GM18870 (cell line): ENCODE measurements around the gene QRFP.

Experiments
- ATAC-seq: cut with Tn5 transposase; IDR thresholded peaks from one replicate; pipeline ENCODE4 v1.9.1; 2021; ENCODE audit warnings: moderate library complexity; ENCODE audit not compliant: unreplicated experiment

The QRFP gene

GRCh38 chr9:130934246-130934645 is 37.6 kb upstream of the QRFP start:
- ATAC-seq: no peak

GRCh38 chr9:130933114-130934046 is 36.8 kb upstream of the QRFP start:
- no peak for ATAC-seq

- ATAC-seq: no peak
Observed at GRCh38 chr9:130932255-130933079, 35.9 kb upstream of the QRFP start.

GRCh38 chr9:130931508-130932254 is 35.1 kb upstream of the QRFP start:
- ATAC-seq: no peak

GRCh38 chr9:130930804-130931349 is 34.3 kb upstream of the QRFP start:
- no peak for ATAC-seq

- ATAC-seq: no peak
Observed at GRCh38 chr9:130930132-130930803, 33.7 kb upstream of the QRFP start.

- no peak for ATAC-seq
Observed at GRCh38 chr9:130929571-130930038, 33.0 kb upstream of the QRFP start.

- ATAC-seq: no peak
Observed at GRCh38 chr9:130927995-130928900, 31.6 kb upstream of the QRFP start.

- ATAC-seq: no peak
Observed at GRCh38 chr9:130927338-130927737, 30.7 kb upstream of the QRFP start.

- ATAC-seq: no peak
Observed at GRCh38 chr9:130925050-130925678, 28.6 kb upstream of the QRFP start.

- ATAC-seq: no peak
Observed at GRCh38 chr9:130924448-130924788, 27.8 kb upstream of the QRFP start.

GRCh38 chr9:130923611-130924447 is 27.2 kb upstream of the QRFP start:
- no peak for ATAC-seq

GRCh38 chr9:130922893-130923610 is 26.4 kb upstream of the QRFP start:
- no peak for ATAC-seq

GRCh38 chr9:130921989-130922892 is 25.6 kb upstream of the QRFP start:
- ATAC-seq: no peak

- no peak for ATAC-seq
Observed at GRCh38 chr9:130921300-130921988, 24.8 kb upstream of the QRFP start.
